Stimulated activated effector memory CD8-positive, alpha-beta T cell treated with anti-CD3 and anti-CD28 coated beads, Interleukin-12 subunit alpha, Interleukin-12 subunit beta, amount 100 ng/mL, for 72 hours (primary cell): ENCODE results near the gene ADCY2.
"Not testable (repeated sequence)": the region's sequence is repeated elsewhere in the genome, so short reads cannot be mapped to it uniquely, and the experiment has no call there.

Experiments
- ATAC-seq: fragments of 150-1000 bp; cut with Tn5 transposase; 2 replicates; pipeline ENCODE4 v1.10.0; 2021
- DNase-seq, 2 donors: peaks; one replicate each; pipeline ENCODE4 v3.0.0; 2021 to 2022; ENCODE audit warnings: low spot score in 2 of 2
- H3K27ac Mint-ChIP-seq: one replicate; pipeline ENCODE4 v1.8.0; 2022; ENCODE audit warnings: mild to moderate bottlenecking, mixed read lengths
- H3K36me3 Mint-ChIP-seq: one replicate; pipeline ENCODE4 v1.8.0; 2022; ENCODE audit warnings: mild to moderate bottlenecking, mixed read lengths
- H3K4me1 Mint-ChIP-seq: one replicate; pipeline ENCODE4 v1.8.0; 2022; ENCODE audit warnings: mixed read lengths
- H3K4me3 Mint-ChIP-seq: one replicate; pipeline ENCODE4 v1.8.0; 2022; ENCODE audit warnings: mild to moderate bottlenecking, mixed read lengths
- H3K9me3 Mint-ChIP-seq: one replicate; pipeline ENCODE4 v1.8.0; 2022; ENCODE audit warnings: mixed read lengths

Gene ADCY2

GRCh38 chr5:7418276-7418675 is 22.3 kb downstream of the ADCY2 start:
- Mint-ChIP-seq H3K4me3 (no peak overlapping the region), H3K36me3 (no peaks in the 10 kb centered on the region), H3K27ac (no peak overlapping the region), H3K4me1 (no peaks in the 10 kb centered on the region), H3K9me3 (peaks cover 6% of the 10 kb centered on the region)
- ATAC-seq (no peak), DNase-seq (no peak)

DNA sequence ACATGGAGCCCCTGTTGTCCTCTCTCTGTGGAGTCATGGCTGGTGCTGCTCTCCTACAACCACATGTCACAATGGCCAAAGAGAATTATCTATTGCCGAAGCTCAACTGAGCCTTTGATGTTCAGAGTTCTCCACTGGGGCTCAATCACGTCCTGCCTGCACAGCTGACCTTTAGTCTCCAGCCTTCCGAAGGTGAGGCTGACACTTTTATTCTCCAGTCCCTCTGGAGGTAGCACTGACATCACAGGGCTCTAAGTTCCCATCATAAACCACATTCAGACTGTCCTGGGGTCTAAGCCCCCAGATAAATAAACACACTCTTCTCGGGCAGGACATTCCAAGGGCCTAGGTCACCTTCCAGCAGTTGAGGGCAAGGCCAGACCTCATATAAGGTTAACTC is 23.4 kb downstream of the ADCY2 start:
- no peak overlapping the region for H3K27ac Mint-ChIP-seq
- no peaks in the 10 kb centered on the region for H3K4me1 Mint-ChIP-seq
- DNase-seq (no peak), ATAC-seq (no peak)
- H3K4me3 Mint-ChIP-seq = no peak overlapping the region
- peaks cover 6% of the 10 kb centered on the region for H3K9me3 Mint-ChIP-seq
- H3K36me3 Mint-ChIP-seq = no peaks in the 10 kb centered on the region

- Mint-ChIP-seq H3K9me3 (peaks cover 6% of the 10 kb centered on the region), H3K4me3 (no peak overlapping the region), H3K4me1 (no peaks in the 10 kb centered on the region), H3K27ac (no peak overlapping the region), H3K36me3 (no peaks in the 10 kb centered on the region)
- no peak for DNase-seq
- ATAC-seq = no peak
Measured at GRCh38 chr5:7419846-7420245, 23.9 kb downstream of the ADCY2 start.

- ATAC-seq = no peak
- H3K4me1 Mint-ChIP-seq = no peaks in the 10 kb centered on the region
Measured at GRCh38 chr5:7420510-7421280, 24.8 kb downstream of the ADCY2 start.

GRCh38 chr5:7422316-7423106 is 26.6 kb downstream of the ADCY2 start:
- Mint-ChIP-seq H3K4me1 (no peaks in the 10 kb centered on the region), H3K4me3 (no peak overlapping the region), H3K36me3 (no peaks in the 10 kb centered on the region), H3K27ac (no peak overlapping the region), H3K9me3 (peaks cover 2% of the 10 kb centered on the region)
- DNase-seq (no peak), ATAC-seq (no peak)

More at GRCh38 chr5:7420510-7421280, 24.8 kb downstream of the ADCY2 start:
- no peak overlapping the region for H3K27ac Mint-ChIP-seq
- no peak for DNase-seq
- no peaks in the 10 kb centered on the region for H3K36me3 Mint-ChIP-seq
- peaks cover 3% of the 10 kb centered on the region for H3K9me3 Mint-ChIP-seq
- no peak overlapping the region for H3K4me3 Mint-ChIP-seq

- not testable (repeated sequence) for H3K36me3 Mint-ChIP-seq, ATAC-seq, DNase-seq, H3K27ac Mint-ChIP-seq, H3K4me3 Mint-ChIP-seq, H3K4me1 Mint-ChIP-seq, H3K9me3 Mint-ChIP-seq
Measured at GRCh38 chr5:7423231-7423630, 27.3 kb downstream of the ADCY2 start.

DNA sequence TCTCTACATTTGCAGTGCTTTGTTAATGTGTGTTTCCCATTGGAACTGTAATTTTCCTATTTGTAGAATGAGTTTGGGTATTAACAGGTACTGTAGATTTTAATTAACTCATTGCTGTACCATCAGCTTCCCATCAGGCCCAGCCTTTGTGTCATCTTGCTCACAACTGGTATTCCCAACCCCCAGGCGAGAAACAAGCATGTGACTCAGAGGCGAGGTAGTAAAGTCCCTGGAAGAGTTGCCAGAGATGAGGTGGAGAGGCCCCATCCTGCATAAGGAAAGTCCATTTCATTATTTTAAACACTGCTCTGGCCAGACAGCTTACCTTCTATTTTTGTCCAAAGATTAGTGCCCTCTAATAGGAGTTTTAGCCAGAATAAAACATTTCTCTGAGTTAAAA is 29.9 kb downstream of the ADCY2 start:
- no peaks in the 10 kb centered on the region for H3K36me3 Mint-ChIP-seq
- H3K9me3 Mint-ChIP-seq = peaks cover 6% of the 10 kb centered on the region
- no peak overlapping the region for H3K4me3 Mint-ChIP-seq
- no peak overlapping the region for H3K27ac Mint-ChIP-seq
- DNase-seq = no peak
- no peaks in the 10 kb centered on the region for H3K4me1 Mint-ChIP-seq
- ATAC-seq = no peak

- H3K36me3 Mint-ChIP-seq = no peaks in the 10 kb centered on the region
- no peak for ATAC-seq
- no peak overlapping the region for H3K4me3 Mint-ChIP-seq
- no peaks in the 10 kb centered on the region for H3K4me1 Mint-ChIP-seq
- H3K27ac Mint-ChIP-seq = no peak overlapping the region
- H3K9me3 Mint-ChIP-seq = peaks cover 5% of the 10 kb centered on the region
- DNase-seq = no peak
Measured at GRCh38 chr5:7426284-7426683, 30.3 kb downstream of the ADCY2 start.

- no peak for ATAC-seq
- H3K4me3 Mint-ChIP-seq = no peak overlapping the region
- peaks cover 8% of the 10 kb centered on the region for H3K9me3 Mint-ChIP-seq
- H3K27ac Mint-ChIP-seq = no peak overlapping the region
- DNase-seq = no peak
- H3K4me1 Mint-ChIP-seq = no peaks in the 10 kb centered on the region
- no peaks in the 10 kb centered on the region for H3K36me3 Mint-ChIP-seq
Measured at GRCh38 chr5:7434914-7435313, 39.0 kb downstream of the ADCY2 start.

GRCh38 chr5:7435503-7435902 is 39.6 kb downstream of the ADCY2 start:
- Mint-ChIP-seq H3K4me3 (no peak overlapping the region), H3K4me1 (no peaks in the 10 kb centered on the region), H3K36me3 (no peaks in the 10 kb centered on the region), H3K27ac (no peak overlapping the region), H3K9me3 (peaks cover 8% of the 10 kb centered on the region)
- ATAC-seq = no peak
- no peak for DNase-seq

DNA sequence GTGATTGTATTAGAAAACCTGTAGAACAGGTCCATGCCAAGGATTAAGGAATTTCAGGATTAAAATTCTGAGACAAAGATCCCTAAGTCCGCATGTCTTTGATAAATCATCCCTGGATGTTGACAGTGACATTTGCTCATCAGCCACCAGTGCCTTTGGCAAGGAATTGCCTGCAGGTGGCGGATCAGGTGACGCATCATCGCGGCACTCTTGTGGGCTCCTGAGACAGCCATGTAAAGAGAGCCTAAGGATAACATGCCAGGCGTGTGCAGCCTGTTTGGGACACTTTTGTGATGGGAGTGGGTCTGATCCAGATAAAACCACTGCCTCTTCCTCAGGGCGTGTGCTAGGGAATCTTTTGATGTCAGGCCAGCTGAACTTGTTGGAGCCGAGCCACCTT is 40.6 kb downstream of the ADCY2 start:
- Mint-ChIP-seq H3K4me1 (no peaks in the 10 kb centered on the region), H3K4me3 (no peak overlapping the region), H3K9me3 (peaks cover 8% of the 10 kb centered on the region), H3K27ac (no peak overlapping the region), H3K36me3 (no peaks in the 10 kb centered on the region)
- ATAC-seq (no peak), DNase-seq (no peak)

GRCh38 chr5:7437836-7438235 is 41.9 kb downstream of the ADCY2 start:
- Mint-ChIP-seq H3K27ac (no peak overlapping the region), H3K4me1 (no peaks in the 10 kb centered on the region), H3K36me3 (no peaks in the 10 kb centered on the region), H3K9me3 (peaks cover 8% of the 10 kb centered on the region), H3K4me3 (no peak overlapping the region)
- no peak for ATAC-seq
- no peak for DNase-seq

DNA sequence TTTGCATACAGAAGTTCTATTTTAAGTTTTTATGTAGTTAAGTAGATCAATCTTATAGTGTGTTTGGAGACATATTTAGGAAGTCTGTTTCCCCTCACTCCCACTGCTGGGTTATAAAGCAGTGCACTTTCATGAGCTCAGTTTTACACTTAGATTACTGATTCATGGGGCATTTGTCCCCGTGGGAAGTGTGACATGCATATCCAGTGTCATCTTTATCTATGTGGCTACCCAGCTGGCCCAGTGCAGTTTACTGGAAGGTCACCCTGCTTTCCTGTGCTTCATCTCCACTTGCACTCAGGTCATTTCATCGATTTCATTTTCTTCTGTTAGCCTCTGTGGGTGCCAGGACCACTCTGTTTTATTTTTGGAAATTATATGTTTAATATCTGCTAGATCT is 49.1 kb downstream of the ADCY2 start:
- H3K27ac Mint-ChIP-seq = no peak overlapping the region
- peaks cover 2% of the 10 kb centered on the region for H3K9me3 Mint-ChIP-seq
- DNase-seq (no peak), ATAC-seq (no peak)
- no peaks in the 10 kb centered on the region for H3K4me1 Mint-ChIP-seq
- H3K36me3 Mint-ChIP-seq = no peaks in the 10 kb centered on the region
- no peak overlapping the region for H3K4me3 Mint-ChIP-seq

DNA sequence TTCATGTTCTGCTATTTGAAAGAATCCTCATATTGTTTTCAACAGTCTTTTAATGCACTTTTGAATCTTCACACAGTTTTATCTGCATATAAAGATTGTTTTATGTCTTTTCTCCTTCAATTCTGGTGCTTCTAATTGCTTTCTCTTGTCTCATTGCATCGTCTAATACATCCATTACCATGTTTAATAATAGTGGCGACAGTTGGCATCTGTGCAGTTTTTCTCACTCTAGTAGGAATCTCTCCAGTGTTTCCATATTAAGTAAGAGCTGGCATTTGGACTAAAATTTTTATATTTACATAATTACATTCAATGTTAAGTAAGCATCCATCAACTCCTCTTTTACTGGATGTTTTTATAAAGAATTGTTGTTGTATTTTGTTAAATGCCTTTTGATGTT is 49.9 kb downstream of the ADCY2 start:
- Mint-ChIP-seq H3K27ac (no peak overlapping the region), H3K4me1 (no peaks in the 10 kb centered on the region), H3K36me3 (no peaks in the 10 kb centered on the region), H3K9me3 (peaks cover 2% of the 10 kb centered on the region), H3K4me3 (no peak overlapping the region)
- DNase-seq (no peak), ATAC-seq (no peak)

GRCh38 chr5:7446913-7447312 is 51.0 kb downstream of the ADCY2 start:
- Mint-ChIP-seq H3K36me3 (no peaks in the 10 kb centered on the region), H3K4me1 (no peaks in the 10 kb centered on the region), H3K9me3 (peaks cover 2% of the 10 kb centered on the region), H3K27ac (no peak overlapping the region), H3K4me3 (no peak overlapping the region)
- no peak for DNase-seq
- no peak for ATAC-seq

DNA sequence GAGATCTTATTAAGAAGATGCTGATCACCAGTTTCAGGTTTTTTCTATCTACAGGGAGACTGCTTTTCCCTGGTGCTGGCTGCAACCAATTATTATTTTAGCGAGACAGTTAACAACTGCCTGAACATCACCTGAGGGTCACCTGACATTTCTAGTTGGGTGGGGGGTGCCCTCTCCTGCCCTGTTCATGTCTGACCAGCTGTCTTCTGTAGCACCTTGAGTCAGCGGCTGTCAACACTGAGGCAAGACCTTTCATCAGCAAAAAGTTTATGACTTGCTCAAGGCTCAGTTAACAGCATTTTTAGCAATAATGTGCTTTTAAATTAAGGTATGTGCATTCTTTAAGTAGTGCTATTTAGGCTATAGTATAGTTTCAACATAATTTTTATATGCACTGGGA is 58.0 kb downstream of the ADCY2 start:
- peaks cover 7% of the 10 kb centered on the region for H3K9me3 Mint-ChIP-seq
- ATAC-seq (no peak), DNase-seq (no peak)
- H3K36me3 Mint-ChIP-seq = no peaks in the 10 kb centered on the region
- H3K27ac Mint-ChIP-seq = no peak overlapping the region
- H3K4me1 Mint-ChIP-seq = no peaks in the 10 kb centered on the region
- H3K4me3 Mint-ChIP-seq = no peak overlapping the region
